DOHH2 (cell line): ENCODE data around the gene FSTL4.

Source experiments
- EZH2phosphoT487 ChIP-seq: fragments of 200-600 bp; sonication (generic); IDR thresholded peaks from 2 replicates; pipeline ENCODE4 v1.6.1; 2017; ENCODE audit warnings: borderline replicate concordance, mild to moderate bottlenecking, antibody characterized with exemption, low read length, moderate library complexity, mixed read lengths
- TF ChIP-seq, protein P1 (sequence below): fragments of 200-600 bp; sonication (generic); IDR thresholded peaks from one replicate; pipeline ENCODE4 v1.5.1; 2014; ENCODE audit warnings: antibody characterized with exemption, mild to moderate bottlenecking, low read depth, low read length; ENCODE audit not compliant: poor library complexity, severe bottlenecking

DNA sequence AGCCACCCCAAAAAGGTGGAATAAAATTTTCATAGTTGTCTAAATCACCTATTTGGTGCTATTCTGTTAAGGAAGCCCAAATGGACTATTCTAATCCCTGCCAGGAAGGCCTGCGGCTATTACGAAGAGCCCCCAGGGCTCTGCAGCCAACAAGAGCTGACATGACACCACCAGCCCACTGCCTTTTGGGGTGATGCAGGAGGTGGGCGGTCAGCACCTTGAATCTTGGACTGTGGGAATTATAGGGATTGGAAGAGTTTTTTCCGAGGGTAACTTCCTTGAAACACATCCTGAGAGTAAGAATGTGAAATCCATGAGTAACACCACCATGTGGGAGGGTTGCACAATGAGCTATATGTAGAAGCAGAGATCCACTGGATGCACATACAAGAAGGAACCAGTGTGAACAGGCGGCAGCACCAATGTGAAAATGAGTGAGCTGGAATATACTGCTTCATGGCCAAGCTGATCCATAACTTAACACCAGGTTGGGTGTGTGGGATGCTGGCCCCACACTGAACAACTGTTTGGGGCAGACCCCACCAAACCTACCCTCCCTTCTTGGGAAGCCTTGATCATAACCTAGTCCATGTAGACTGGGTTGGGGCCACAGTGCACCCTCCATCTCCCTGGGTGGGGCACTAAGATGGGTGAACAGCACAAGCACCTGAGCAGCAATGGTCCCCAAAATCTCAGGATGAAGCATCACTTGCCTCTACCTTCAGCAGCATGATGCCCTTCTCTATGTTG, 239.0 kb downstream of the FSTL4 start:
- TF ChIP-seq, protein P1, sequence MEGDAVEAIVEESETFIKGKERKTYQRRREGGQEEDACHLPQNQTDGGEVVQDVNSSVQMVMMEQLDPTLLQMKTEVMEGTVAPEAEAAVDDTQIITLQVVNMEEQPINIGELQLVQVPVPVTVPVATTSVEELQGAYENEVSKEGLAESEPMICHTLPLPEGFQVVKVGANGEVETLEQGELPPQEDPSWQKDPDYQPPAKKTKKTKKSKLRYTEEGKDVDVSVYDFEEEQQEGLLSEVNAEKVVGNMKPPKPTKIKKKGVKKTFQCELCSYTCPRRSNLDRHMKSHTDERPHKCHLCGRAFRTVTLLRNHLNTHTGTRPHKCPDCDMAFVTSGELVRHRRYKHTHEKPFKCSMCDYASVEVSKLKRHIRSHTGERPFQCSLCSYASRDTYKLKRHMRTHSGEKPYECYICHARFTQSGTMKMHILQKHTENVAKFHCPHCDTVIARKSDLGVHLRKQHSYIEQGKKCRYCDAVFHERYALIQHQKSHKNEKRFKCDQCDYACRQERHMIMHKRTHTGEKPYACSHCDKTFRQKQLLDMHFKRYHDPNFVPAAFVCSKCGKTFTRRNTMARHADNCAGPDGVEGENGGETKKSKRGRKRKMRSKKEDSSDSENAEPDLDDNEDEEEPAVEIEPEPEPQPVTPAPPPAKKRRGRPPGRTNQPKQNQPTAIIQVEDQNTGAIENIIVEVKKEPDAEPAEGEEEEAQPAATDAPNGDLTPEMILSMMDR: no peak
- TF ChIP-seq EZH2phosphoT487: no peak
